ENCODE results near the gene SLCO3A1.
"Not testable (repeated sequence)": the region's sequence is repeated elsewhere in the genome, so short reads cannot be mapped to it uniquely, and the experiment has no call there.

SLCO3A1 gene

DNA sequence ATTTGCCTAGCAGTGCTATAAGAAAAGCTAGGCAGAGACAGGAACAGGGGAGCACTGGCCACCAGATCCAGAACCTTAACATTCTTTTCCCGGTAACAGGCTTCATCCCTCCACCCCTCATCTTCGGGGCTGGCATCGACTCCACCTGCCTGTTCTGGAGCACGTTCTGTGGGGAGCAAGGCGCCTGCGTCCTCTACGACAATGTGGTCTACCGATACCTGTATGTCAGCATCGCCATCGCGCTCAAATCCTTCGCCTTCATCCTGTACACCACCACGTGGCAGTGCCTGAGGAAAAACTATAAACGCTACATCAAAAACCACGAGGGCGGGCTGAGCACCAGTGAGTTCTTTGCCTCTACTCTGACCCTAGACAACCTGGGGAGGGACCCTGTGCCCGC, 309.1 kb downstream of the SLCO3A1 start:
- DNase-seq (ENCODE audit: low read depth), result no peak

DNA sequence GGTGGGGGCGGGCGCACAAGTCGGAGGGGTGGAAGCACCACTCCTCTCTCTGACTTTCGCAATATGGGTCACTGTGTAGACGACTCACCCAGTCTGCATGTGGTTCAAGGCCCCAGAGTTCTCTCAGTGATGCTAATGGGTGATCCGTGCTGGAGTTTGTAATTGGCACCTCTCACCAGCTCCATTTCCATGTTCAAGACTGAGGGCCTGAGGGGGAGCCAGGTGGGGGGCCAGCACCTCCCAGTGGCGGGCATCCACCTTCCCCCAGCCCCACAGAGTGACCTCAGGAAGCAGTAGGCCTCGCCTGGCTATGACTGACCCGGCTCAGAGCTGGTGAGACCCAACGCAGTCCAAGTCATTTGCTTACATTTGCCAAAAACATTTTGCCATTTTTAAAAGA, 310.1 kb downstream of the SLCO3A1 start:
- no peak for DNase-seq (ENCODE audit: low read depth)

DNA sequence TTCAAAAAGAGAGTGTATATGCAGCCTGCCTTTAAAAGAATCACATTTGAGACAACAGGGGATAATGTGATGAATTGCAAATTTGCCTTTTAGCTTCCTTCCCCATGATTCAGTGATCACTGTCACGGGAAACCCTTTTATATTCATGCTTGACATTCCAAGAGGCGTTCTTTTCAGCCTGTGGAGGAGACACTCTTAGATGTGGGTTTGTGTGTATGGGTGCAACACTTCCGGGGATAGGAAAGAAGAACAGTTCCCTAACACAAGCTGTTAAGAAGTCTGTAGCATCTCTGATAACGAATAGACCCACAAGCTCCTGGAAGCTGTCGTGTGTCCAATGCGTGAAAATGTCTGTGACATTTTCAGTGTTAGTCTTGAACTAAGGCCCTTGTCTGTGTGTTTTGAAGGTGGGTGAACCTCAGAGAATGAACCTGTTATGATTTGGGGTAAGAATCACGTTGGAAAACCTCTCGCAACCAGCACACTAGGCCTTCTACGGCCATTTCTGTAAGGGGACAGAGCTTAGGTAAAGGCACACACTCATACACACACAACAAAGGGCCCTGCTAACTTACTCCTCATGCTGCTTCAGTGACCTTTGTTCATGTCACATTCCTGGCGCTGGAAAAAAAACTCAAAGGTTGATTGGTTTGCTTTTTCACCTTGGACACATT, 311.0 kb downstream of the SLCO3A1 start:
- DNase-seq (ENCODE audit: low read depth), result no peak

- no peak for DNase-seq (ENCODE audit: low read depth)
These were observed 311.5 kb downstream of the SLCO3A1 start for GRCh38 chr15:92165001-92165346.

- no peak for DNase-seq (ENCODE audit: low read depth)
These were observed 312.5 kb downstream of the SLCO3A1 start for GRCh38 chr15:92166029-92166428.

DNA sequence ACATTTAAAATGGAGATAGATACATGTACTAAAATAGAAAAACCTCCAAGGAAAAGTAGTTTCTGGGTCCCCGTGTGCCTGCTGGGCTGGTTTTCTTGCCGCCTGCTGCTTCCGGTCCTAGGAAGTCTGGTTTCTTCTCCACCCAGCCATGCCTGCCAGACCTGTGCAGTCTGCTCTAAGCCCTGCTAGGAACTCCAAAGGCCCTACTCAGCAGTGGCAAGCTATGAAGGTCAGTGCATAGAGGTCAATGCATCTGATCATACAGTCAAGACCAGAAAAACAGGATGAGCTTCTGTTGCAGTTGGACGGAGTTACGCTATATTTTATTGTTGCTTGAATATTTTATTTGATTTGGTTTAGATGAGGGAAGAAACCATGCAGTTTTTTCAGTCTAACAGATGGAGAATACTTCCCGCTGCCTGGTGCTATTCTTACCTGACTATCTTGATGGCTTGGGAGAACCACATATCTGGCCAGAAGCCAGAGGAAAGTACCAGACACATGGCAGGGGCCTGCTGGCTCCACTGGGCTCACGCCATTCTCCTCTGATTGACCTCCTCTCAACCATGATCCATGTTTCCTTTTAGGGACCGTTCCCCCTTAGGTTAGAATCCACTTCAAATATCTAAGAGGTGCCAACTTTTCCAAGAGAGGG, 313.4 kb downstream of the SLCO3A1 start:
- DNase-seq (ENCODE audit: low read depth), result no peak

DNA sequence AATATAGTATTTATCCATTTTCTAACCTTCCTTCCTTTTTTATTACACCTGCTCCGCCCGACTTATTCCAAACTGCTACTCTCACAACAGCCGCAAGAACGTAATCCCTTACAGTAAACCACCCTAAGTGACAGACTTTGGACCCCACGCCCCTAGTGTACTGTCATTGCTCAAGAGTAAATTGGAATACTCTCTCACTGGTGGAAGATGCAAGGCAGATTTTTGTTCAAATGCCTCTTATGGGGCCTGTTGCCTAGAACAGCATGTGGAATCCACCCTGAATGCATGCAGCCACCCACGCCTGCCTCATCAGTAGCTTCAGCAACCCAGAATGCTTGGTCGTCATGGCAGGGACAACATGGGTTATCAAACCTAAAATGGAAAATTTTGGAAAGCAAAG, 313.9 kb downstream of the SLCO3A1 start:
- no peak for DNase-seq (ENCODE audit: low read depth)

- no peak for DNase-seq (ENCODE audit: low read depth)
These were observed 314.7 kb downstream of the SLCO3A1 start for GRCh38 chr15:92168066-92168683.

GRCh38 chr15:92170897-92171296, 317.4 kb downstream of the SLCO3A1 start:
- no peak for DNase-seq (ENCODE audit: low read depth)

DNA sequence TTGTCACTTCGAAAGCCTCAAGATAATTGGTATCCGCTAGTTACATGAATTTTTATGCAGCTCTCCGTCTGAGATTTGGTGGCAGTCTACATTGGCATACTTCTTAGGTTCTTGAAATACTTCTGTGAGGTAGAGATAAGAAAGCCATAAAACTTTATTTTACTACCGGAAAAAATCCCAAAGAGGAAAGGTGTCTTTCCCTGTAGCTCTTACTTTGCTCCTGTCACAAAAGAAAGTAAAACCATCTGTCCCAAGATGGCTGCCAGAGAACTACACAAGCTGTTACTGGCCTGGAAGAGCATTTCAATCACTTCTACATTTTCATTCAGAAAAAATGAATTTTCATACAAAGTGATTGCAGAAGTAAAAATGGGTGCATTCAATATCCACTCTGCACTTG, 325.4 kb downstream of the SLCO3A1 start:
- no peak for DNase-seq (ENCODE audit: low read depth)

DNA sequence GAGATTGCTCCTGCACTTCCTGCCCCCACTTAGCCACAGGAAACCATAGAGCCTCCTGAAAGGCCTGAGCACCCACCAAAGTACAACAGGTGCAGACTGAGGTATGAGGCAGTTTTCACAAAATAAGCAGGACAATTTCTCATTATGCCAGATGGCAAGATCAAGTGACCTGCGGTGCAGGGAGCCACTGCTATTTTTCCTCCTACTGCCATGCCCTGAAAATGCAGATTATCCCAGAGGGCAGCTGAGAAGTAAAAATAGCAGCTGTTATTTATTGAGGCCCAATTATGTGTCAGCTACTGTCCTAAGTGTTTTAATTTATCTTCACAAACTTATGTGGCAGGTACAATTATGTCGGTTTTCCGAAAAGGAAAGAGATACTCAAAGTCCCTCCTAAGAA, 330.6 kb downstream of the SLCO3A1 start:
- DNase-seq (ENCODE audit: low read depth), result no peak

DNA sequence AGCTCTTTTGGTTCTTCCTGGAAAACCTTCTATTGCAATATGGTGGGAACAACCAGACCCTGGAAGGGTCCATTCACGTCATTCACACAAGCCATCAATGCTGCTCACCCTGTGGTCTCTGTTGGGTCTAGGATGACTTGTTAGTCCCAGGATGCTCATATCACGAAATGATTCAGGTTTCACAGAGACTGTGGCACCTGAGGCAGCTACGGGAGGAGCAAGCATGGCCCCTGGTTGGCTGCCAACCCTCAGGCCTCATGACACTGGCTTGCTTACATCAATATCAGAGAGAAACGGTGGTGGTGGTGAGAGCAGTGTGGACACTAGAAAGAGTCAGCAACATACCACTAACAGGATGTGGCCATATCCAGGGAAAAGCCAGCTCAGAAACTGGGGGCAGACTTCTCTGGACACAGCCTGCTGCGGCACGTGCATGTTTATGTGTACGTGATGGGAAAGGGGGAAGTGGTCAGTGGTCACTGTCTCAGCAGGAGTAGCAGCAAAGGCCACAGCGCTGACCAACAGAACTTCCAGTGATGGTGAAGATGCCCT, 331.2 kb downstream of the SLCO3A1 start:
- no peak for DNase-seq (ENCODE audit: low read depth)

DNA sequence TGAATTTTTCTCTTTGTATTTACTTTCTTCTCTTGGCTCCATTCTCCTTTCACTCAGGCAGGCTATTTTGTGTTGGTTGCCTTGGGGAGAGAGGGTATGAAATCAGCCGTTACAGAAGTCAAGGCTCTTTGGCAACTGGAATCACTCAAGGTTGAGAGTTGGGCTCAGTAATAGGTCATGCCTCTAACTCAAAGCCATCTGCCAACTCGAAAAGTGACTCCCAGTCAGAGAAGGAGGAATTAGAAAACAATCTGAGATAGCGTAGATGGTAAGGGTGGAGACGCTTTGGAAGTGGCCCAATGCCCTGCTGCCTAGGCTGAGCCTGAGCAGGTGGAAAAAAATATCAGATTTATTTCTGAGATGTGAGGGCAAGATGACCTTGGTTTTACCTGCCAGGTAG, 334.5 kb downstream of the SLCO3A1 start:
- DNase-seq (ENCODE audit: low read depth), result no peak

DNA sequence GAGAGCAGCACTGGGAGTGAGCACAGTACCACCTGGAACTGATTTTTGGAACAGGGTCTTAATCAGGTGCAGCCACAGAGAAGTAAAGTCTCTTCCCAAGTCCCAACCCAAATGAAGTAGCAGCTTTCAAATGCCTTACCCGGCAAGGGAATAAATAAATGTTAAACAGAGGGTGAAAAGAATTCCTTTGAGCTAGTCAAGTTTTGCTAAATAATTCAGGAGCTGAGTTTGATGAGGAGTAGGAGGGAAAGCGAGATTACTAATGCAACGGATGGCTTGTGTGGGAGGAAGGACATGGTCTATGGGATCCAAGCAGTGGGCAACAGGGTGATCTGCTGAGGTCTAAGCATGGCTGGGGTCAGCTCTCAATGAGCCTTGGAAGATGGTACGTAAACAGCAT, 335.7 kb downstream of the SLCO3A1 start:
- DNase-seq (ENCODE audit: low read depth), result no peak

DNA sequence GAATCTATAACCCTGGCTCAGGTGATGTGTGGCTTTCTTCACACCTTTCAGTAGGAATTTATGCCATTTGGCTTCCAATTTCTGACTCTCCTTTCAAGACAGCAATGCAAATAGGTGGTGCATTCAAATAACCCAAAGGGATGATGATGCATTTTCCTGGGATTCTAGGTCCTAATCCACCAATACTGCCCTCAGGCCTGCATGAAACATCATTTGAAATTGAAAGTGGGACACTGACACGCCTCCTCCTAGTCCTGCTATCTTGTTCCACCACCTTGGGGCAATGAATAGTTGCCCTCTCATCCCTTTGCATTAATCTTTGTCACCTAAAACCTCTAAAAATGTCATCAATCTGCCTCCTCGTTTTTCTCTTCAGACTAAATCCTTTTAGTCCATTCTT, 341.7 kb downstream of the SLCO3A1 start:
- DNase-seq (ENCODE audit: low read depth), result no peak

DNA sequence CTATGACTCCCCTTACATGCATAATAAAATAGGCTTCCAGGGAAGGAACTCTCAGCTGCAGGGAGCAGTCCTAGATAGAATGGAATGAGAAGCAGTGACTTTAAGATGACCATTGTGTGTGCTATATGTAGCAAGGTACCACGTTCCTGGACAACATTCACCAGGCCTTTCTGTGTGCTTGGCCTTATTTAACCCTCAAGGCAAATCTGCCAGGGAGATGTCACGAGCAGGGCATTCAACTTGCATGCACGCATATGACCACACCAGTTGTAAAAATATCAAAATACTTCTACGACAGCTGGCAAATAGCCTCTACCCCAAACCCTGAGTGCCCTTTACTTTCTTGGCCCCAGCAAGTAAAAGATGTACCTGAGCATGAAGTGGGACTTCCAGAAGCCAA, 342.8 kb downstream of the SLCO3A1 start:
- DNase-seq (ENCODE audit: low read depth), result no peak

DNA sequence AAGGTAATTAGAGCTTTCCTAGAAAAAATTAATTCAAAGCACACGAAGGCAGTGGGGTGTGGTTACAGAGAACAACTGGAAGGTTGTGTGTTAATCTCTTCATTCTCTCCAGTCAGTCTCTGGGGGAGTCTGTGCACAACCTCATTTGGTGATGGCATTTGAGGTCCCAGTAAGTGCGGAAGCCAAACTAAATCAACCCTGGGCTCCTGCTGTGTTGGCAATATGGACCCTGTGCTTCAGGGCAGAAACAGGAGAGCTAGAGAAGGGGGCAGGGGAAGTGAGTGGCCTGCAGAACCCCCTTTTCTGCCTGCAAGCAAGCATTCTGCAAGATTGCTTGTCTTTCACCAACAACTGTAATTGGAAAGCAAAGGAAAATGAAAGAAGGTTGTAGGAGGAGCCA, 344.2 kb downstream of the SLCO3A1 start:
- no peak for DNase-seq (ENCODE audit: low read depth)

DNA sequence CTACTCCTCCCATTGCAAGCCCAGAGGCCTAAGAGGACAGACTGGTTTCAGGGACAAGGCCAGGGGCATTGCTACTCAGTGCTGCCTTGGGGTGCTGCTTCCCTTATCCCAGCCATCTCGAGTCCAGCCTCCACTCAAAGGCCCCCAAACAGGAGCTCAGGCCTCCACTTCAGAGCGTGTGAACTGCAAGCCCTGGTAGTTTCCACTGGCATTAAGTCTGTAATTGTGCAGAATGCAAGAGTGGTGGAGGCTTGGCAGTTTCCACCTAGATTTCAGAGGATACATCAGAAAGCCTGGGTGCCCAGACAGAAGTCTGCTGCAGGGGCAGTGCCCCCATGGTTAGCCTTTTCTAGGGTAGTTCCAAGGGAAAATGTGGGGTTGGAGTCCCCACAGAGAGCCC, 347.4 kb downstream of the SLCO3A1 start:
- no peak for DNase-seq (ENCODE audit: low read depth)

- no peak for DNase-seq (ENCODE audit: low read depth)
These were observed 351.8 kb downstream of the SLCO3A1 start for GRCh38 chr15:92205255-92205739.

DNA sequence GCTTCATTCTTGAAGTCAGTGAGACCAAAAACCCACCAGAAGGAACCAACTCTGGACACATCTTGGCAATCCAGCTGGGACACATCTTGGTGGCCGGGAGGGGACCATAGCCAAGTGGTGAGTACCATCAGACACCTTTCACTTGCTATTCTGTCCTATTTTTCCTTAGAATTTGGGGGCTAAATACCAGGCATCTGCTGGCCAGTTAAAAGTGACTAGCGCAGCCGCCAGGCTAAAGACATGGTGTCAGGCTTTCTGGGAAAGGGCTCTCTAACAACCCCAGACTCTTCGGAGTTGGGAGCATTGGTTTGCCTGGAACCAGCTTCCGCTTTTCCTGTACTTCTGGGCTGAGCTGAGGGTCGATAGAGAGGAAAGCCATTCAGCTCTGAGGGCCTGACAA, 354.1 kb downstream of the SLCO3A1 start:
- not testable (repeated sequence) for DNase-seq (ENCODE audit: low read depth)
